ENCODE results near the gene TPSG1. TPM values are rescaled to one million over a fixed set of nuclear protein-coding genes. Genes with fewer than 3 reads are reported as not detected.

The TPSG1 gene
- total RNA-seq, 1 experiment from 2014 or later, result not detected

GRCh38 chr16:1177053-1177452 is 48.0 kb downstream of the TPSG1 start:
- BruUV-seq (replicated peaks), result no TSS peak
- ATAC-seq (no peak), DNase-seq (ENCODE audit: low read depth, low spot score) (no peak)
- H3K9ac ChIP-seq (ENCODE audit: low read length), result no peak overlapping the region
- H3K4me2 ChIP-seq (ENCODE audit: low read length), result no peak overlapping the region
- peaks cover 31 to 42% of the 10 kb centered on the region in 2 experiments for H3K4me1 ChIP-seq (ENCODE audit: control insufficient read depth in 1 of 2, insufficient read depth in 2 of 2, low read length in 2 of 2)
- H2AFZ ChIP-seq (ENCODE audit: low read depth, low read length, poor library complexity, severe bottlenecking), result no peak overlapping the region
- CTCF ChIA-PET, result no interaction called here
- intact Hi-C loops (cut with micrococcal nuclease), result no loop called here
- no peak overlapping the region for H3K27ac ChIP-seq (ENCODE audit: low read depth, low read length)
- H3K9me3 ChIP-seq (ENCODE audit: control insufficient read depth in 1 of 2, insufficient read depth in 1 of 2, low read depth in 1 of 2, low read length in 2 of 2), result no peaks in the 10 kb centered on the region
- H3K36me3 ChIP-seq (ENCODE audit: control insufficient read depth in 1 of 2, insufficient read depth in 2 of 2, low read length in 2 of 2), result no peaks in the 10 kb centered on the region
- no peak overlapping the region for H3K4me3 ChIP-seq (replicated peaks in 1 of 2; ENCODE audit: low read depth in 1 of 2, low read length in 2 of 2)
- H4K20me1 ChIP-seq (ENCODE audit: insufficient read depth), result no peaks in the 10 kb centered on the region
- H3K9me2 ChIP-seq (ENCODE audit: insufficient read depth), result no peaks in the 10 kb centered on the region
- POLR2A ChIA-PET, result no interaction called here
- TF ChIP-seq YY1 (IDR thresholded peaks at IDR 0.05; ENCODE audit: extremely low read depth, insufficient replicate concordance, low read depth, low read length) (no peak), POLR2AphosphoS5 (IDR thresholded peaks at IDR 0.05; ENCODE audit: low read depth, low read length) (no peak), MAX (IDR thresholded peaks at IDR 0.05) (no peak), POLR2A (IDR thresholded peaks at IDR 0.05; ENCODE audit: borderline replicate concordance, extremely low read depth, insufficient read depth, insufficient read length) (no peak), CTCF (IDR thresholded peaks at IDR 0.05 in 2 of 3, conservative IDR thresholded peaks at IDR 0.05 in 1 of 3; ENCODE audit: borderline replicate concordance in 1 of 3, insufficient read depth in 1 of 3, low read depth in 2 of 3, low read length in 2 of 3) (no peak), SP1 (IDR thresholded peaks at IDR 0.05; ENCODE audit: low read depth) (no peak), SIN3A (IDR thresholded peaks at IDR 0.05; ENCODE audit: low read depth) (no peak), EZH2phosphoT487 (IDR thresholded peaks at IDR 0.05; ENCODE audit: borderline replicate concordance) (no peak), CEBPB (IDR thresholded peaks at IDR 0.05; ENCODE audit: low read depth) (no peak), CBX3 (IDR thresholded peaks at IDR 0.05; ENCODE audit: low read depth) (no peak), EGR1 (IDR thresholded peaks at IDR 0.05; ENCODE audit: low read depth) (no peak), ATF3 (IDR thresholded peaks at IDR 0.05) (no peak), SRF (IDR thresholded peaks at IDR 0.05; ENCODE audit: low read depth) (no peak)
- RAD21 ChIA-PET (ENCODE audit: low non-redundant PET in 1 of 2, low total read pairs in 2 of 2, uncharacterized antibody in 2 of 2, unreplicated experiment in 2 of 2), result no interaction called here
- no peaks in the 10 kb centered on the region for H3K27me3 ChIP-seq (ENCODE audit: insufficient read depth, low read length)
- H3K79me2 ChIP-seq (ENCODE audit: insufficient read depth, low read length), result no peaks in the 10 kb centered on the region
